HG03175 (cell line): ENCODE data around the gene PAQR4.
"Not testable (repeated sequence)": the region's sequence is repeated elsewhere in the genome, so short reads cannot be mapped to it uniquely, and the experiment has no call there.

Experiments
- ATAC-seq: cut with Tn5 transposase; IDR thresholded peaks from one replicate; pipeline ENCODE4 v1.9.1; 2021; ENCODE audit warnings: mild to moderate bottlenecking, moderate library complexity; ENCODE audit not compliant: unreplicated experiment

PAQR4 gene

GRCh38 chr16:2942045-2942444 lies 27.1 kb upstream of the PAQR4 start:
- ATAC-seq: no peak

GRCh38 chr16:2943716-2944115 lies 25.4 kb upstream of the PAQR4 start:
- ATAC-seq: not testable (repeated sequence)

DNA sequence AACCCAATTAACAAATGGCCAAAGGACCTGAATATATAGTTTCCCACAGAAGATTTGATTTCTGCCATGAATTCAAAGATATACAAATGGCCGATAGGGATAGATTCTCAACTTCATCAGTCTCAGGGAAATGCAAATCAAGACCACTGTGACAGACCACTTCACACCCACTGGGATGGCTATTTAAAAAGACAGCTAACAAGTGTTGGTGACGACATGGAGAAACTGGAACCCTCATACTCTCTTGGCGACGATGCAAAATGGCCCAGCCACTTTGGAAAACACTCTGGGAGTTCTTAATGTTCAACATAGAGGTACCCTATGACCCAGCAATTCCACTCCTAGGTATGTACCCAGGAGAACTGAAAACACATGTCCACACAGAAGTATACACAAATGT lies 22.5 kb upstream of the PAQR4 start:
- ATAC-seq: no peak

GRCh38 chr16:2948807-2949704 lies 20.1 kb upstream of the PAQR4 start:
- ATAC-seq: no peak

DNA sequence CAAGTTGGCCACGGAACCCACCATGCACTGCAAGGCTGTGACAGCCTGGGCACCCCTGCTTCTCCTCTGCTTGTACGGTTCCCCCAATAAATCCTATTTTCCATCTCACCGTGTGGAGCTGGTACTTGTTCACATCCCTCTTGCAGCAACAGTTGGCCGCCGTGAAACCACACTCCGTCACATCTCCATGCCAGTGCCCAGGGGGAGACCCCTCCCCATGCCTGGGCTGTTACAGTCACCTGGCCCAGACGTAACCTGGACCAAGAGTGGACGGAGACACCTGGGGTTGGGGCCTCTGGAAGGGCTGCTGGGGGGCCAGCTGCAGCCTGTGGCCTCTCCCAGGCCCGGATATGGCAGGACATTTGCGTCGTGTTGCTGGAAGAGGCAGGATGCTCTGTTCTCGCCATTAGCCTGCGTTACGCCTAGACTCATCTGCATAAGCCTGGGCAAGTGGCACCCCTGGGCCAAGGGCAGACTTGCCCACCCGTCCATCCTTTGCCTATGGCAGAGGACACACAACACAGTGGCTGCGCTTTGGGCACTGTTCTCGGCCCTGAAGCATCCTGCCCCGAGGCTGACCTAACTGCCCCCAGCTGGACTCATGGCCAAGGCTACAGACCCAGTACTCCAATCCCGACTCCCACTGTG lies 19.3 kb upstream of the PAQR4 start:
- no peak for ATAC-seq

GRCh38 chr16:2950353-2950724 lies 18.8 kb upstream of the PAQR4 start:
- no peak for ATAC-seq

- no peak for ATAC-seq
These were observed 18.4 kb upstream of the PAQR4 start for GRCh38 chr16:2950773-2951172.

GRCh38 chr16:2952679-2953078 lies 16.5 kb upstream of the PAQR4 start:
- ATAC-seq: no peak

DNA sequence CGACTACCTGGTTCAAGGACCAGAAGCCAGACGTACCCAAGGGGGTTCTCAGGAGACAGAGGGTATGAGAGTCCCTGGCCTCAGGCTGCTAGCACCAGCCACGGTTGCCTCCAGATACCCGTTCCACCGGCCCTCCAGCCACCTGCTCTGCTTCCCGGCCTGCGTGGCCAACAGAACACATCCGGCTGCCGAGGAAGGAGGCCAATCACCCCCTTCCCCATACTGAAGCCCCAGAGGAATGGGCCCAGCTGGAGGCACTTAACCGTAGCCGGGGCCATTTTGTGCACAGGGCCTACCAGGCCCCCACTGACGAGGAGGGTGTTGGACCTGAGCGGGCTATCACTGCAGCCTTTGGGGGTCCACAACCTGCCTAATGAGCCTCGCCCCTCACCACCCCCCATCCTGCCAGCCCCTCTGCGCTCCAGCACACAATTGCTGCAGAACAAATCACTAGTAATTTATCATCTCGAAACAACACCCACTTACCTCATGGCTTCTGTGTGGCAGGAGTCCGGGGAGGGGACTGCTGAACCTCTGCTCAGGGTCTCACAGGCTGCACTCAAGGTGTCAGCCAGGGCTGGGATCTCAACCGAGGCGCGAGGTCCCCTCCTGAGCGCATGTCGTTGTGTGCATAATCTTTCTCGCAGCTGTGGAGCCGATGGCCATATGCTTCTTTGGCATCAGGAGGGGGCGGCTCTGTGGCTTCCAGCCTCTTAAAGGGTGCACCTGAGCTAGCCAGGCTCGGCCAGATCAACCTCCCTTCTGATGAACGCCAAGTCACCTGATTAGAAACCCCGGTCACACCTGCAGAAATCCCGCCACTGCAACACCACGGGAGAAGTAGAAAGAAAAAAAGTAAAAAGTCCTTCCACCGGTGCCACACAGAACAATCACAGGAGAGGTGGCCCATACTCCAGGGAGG lies 15.2 kb upstream of the PAQR4 start:
- ATAC-seq: no peak

DNA sequence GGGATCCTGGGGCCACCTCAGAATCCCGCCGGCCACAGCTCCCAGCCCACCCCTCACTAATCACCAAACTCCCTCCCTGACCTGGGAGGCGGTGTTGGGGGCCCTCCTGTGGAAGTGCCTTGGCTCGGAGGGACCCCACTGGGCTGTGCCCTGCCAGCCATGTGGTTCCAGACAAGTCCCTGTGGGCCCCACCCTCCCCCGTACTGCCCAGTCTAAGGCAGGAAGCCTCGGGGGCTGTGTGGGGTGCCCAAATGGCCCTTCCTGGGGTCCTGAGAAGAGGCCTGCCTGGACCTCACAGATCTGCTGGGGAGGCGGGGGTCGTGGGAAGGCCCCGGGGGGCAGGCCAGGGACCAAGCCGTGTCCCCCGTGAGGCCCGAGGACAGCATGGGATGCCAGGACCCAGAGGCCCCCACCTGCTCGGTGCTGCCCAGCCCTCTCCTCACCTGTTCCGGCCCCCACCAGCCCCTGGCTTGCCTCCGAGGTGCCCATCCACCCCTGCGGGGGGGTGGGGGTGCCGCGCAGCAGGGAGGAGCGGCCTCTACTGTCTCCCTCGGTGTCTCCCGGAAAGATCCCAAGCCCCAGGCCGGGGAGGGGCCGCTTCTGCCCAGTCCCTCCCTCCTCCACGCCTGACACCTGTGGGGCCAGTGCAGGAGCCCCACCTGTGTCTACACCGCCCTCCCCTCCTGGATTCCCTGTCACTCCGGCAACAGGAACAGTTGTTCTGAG lies 14.3 kb upstream of the PAQR4 start:
- no peak for ATAC-seq

DNA sequence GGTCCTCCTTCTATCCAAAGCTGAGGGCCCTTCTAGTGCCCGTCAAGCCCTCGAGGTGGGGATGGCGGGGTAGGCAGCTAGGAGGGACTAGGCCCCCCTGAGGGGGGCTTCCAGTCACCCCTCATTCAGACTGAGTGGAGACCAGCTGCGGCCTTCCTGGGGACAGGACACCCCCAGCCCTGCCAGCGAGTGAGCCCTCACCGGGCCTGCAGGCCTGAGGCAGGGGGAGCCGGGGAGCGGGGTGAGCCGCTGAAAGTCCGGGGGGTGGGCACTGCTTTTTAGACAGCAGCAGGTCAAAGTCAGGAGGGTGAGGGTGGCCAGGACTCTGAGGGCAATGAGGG lies 13.7 kb upstream of the PAQR4 start:
- no peak for ATAC-seq

GRCh38 chr16:2955779-2956578 lies 13.2 kb upstream of the PAQR4 start:
- ATAC-seq: no peak

- no peak for ATAC-seq
These were observed 12.6 kb upstream of the PAQR4 start for GRCh38 chr16:2956579-2956956.

DNA sequence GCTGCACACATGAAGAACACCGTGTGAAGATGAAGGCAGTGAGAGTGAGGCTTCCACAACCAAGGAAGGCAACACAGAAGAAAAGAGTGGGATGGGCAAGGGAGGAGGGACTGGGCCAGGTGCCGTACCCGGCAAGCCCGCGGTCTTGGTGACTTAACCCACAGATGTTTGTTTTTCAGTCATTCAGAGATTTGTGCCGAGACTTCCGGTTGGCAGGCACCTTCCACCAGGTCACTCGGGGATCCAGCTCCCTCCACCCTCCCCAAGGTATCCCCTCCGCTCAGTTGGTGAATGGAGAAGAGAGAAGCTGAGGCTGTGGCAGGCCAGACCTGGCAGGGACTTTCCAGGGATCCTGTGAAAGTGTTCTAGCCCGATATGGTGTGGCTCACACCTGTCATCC lies 9.9 kb upstream of the PAQR4 start:
- ATAC-seq: no peak

DNA sequence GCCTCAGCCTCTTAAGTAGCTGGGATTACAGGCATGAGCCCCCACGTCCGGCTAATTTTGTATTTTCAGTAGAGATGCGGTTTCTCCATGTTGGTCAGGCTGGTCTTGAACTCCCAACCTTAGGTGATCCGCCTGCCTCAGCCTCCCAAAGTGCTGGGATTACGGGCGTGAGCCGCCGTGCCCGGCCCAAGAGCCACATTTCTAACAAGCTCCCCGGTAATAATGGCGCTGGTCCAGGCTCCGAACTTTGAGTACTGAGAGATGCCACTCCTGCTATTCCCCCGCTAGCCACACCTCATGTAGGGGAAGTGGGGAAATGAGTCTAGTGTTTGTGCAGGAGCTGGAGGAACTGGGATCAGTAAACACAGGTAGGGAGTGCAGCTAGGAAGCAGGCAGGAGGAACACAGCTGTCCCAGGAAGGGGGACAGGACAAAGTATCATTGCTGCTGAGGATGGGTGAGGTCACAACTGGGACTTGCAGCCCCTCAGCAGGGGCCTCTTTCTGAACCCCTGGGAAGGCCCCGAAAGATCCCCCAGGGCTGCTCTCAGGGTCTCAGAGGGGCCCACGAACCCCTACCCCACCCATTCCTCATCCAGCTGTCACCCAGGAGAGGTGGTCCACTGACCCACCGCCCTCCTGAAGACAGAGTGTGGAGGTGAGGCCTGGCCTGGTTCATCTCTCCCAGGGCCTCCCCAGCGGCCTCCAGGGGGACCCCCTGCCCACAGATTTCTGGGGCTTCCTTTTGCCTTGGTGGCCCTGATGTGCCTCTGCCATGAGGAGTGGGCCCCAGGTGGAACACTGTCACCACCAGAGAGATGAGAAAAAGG lies 8.8 kb upstream of the PAQR4 start:
- ATAC-seq: no peak

- ATAC-seq: no peak
These were observed 6.6 kb upstream of the PAQR4 start for GRCh38 chr16:2962334-2963073.

DNA sequence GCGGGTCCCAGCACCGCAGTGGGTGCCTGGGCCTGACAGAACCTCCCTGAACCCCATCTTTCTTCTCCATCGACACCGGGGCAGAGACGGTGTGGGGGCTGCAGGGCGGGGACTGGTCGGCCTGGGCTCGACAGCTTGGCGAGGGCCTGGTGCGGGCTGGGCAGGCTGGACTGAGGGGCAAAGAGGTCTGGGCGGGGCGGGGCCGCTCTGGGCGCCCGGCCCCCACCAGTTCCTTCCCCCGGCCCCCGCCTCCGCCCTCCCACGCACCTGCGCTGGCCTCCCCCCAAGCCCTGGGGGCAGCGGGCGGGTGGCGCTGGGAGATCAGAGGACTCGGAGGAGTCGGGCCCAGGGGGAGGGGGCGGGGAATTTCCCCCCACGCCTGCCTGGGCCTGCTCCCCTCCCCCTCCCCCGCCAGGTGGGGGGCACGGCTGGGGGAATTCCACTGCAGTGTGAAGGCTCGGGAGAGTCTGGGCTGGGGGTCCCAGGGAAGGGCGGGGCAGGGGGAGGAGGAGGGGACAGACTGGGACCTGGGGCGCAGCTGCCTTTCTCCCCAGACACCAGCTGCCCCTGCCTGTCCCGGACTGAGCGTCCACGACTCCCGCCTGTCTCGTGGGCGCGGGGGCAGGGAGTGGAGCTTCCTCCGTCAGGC lies 6.0 kb upstream of the PAQR4 start:
- no peak for ATAC-seq
